AG09319 (cell line): ENCODE measurements around the gene LAMC2.

Experiments used
- DNase-seq: peaks from one replicate; pipeline ENCODE4 v3.0.0-alpha.2; 2010; ENCODE audit warnings: low read depth; ENCODE audit errors: extremely low read depth
- CTCF ChIP-seq: IDR thresholded peaks from 2 replicates; pipeline ENCODE4 v1.5.1; 2011; ENCODE audit warnings: low read depth, mild to moderate bottlenecking, inconsistent platforms, low read length, moderate library complexity

The LAMC2 gene

DNA sequence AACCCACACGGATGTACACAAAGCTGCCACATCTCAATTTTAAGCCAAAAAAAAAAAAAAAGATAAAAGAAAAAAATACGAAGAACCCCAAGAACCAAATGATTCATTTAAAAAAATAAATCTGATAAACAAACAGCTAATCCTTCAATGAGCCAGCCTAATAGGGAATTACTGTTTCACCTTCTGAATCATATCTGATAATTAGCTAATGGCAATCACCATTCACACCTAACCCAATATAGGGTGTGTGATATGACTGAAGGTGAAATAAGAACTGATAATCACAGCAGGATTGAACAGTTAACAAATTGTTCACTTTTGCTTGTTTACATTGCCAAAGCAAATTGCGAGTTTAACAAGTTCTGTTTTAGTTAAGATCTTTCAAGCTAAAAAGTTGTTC is 61.4 kb downstream of the LAMC2 start:
- TF ChIP-seq CTCF, result no peak
- DNase-seq, result no peak

- no peak for DNase-seq
- no peak for TF ChIP-seq CTCF
These were observed 61.9 kb downstream of the LAMC2 start for GRCh38 chr1:183247931-183248330.

DNA sequence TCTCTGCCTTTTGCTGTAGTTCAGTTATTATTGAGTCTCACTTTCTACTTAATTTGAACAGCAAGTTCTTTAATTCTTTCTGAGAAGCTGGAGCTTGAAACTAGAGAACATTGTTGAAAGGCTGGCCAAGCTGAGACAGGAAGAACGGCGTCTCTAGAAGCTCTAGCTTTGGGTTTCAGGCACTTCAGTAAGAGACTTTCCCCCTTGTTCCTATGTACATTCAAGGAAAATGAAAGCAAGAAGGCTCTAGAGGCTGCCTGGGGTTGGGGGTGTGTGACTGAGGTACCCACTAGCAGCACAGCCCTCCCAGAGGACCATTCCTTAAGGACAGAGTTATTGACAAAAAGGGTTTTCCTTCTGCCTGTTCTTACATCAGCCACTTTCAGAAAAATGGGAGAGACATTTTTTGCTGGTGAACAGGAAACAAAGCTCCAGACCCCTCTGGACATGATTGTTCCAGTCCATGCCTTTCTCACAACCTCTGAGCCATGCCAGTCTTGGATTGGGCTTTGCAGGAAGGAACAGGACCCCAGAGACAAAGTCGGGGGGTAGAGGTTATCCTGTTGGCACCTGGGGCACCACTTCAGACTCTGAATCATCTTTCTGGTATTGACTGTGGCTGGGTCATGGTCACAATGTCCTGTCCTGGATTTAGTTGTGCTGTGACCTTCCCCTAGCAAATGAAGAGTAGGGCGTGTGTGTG is 63.1 kb downstream of the LAMC2 start:
- DNase-seq, result no peak
- TF ChIP-seq CTCF, result no peak

DNA sequence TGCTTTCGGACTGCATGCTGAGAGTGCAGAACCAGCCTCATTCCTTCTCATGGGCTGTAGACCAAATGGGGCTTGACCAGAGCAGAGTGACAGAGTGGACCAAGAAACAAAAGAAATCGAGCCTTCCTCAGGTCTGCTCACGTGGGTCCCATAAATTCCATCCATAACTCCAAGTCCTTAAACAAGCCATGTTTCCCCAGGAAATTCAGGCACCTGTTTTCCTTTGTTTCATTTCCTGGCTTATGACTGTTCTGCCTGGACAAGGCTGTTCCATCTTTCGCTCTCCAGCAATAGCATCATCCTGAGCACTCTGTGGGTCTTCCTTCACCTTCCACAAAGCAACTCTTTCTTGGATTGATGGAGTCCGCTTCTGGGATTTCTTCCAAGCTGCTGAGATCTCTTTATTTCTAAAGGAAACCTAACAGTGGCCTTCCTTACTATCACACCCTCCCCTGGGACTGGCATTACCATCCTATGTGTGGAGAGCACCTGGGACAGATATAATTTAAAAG is 63.9 kb downstream of the LAMC2 start:
- DNase-seq, result no peak
- TF ChIP-seq CTCF, result no peak

- TF ChIP-seq CTCF, result no peak
- no peak for DNase-seq
These were observed 65.3 kb downstream of the LAMC2 start for GRCh38 chr1:183251101-183251958.

GRCh38 chr1:183251959-183252450 is 65.9 kb downstream of the LAMC2 start:
- TF ChIP-seq CTCF, result no peak

DNA sequence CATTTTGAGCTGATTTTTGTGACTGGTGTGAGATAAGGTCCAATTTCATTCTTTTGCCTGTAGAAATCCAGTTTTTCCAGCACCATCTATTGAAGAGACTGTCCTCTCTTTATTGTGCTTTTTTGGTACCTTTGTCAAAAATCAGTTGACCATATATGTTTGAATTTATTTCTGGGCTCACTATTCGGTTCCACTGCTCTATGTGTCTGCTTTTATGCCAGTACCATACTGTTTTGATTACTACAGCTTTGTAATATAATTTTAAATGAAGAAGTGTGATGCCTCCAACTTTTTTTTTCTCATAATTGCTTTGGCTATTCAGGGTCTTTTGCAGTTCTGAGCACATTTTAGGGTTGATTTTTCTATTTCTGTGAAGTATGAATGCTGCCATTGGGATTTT is 69.0 kb downstream of the LAMC2 start:
- no peak for DNase-seq
- TF ChIP-seq CTCF, result no peak

More at GRCh38 chr1:183251959-183252450, 65.9 kb downstream of the LAMC2 start:
- DNase-seq, result no peak
